ENCODE measurements around the gene SLC39A7. TPM values are rescaled to one million over a fixed set of nuclear protein-coding genes. Genes with fewer than 3 reads are reported as not detected.

Gene SLC39A7
- total and polyA plus RNA-seq, 2 of the 13 experiments (the other 11 are each of a cell fraction or from before 2014, with no cell fraction given) = 142 to 229 TPM

DNA sequence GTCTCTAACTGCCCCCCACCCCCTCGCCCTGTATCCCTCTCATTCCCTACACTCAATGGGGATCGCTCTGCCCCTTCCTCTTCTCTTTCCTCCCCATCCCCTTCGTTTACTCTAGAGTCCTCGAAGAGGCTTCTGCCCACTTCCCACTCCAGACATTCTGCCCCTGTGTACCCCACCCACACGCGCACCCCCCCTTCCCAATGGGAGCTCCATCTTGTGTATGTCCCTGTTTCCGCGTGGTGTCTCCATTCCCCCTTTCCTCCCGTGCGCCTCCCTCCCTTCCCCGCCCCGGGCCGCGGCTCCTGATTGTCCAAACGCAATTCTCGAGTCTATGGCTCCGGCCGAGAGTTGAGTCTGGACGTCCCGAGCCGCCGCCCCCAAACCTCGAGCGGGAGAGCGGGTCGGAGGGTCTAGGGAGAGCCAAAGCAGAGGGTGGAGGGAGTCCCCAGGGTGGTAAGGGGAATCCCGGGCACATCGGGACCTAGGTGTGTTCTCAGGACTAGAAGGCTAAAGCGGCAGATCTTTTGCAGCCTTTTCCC is 7.0 kb downstream of the SLC39A7 start (continued):
- TF ChIP-seq NR3C1 (CRISPR knock-in tag; IDR thresholded peaks at IDR 0.05) (no peak), ZNF672 (CRISPR knock-in tag; IDR thresholded peaks at IDR 0.05) (no peak), ZNF33A (CRISPR knock-in tag; IDR thresholded peaks at IDR 0.05; ENCODE audit: borderline replicate concordance) (0 out of 2 replicates have a peak, but pooled peaks have one; percentile 49), ZNF280B (CRISPR knock-in tag; IDR thresholded peaks at IDR 0.05; ENCODE audit: borderline replicate concordance) (no peak), HNF4G (IDR thresholded peaks at IDR 0.05; ENCODE audit: borderline replicate concordance, low read depth, low read length) (no peak), HNF4G (CRISPR knock-in tag; IDR thresholded peaks at IDR 0.05; ENCODE audit: borderline replicate concordance, low read depth) (0 out of 2 replicates have a peak, but pooled peaks have one; percentile 7), KLF9 (CRISPR knock-in tag; IDR thresholded peaks at IDR 0.05; ENCODE audit: low read depth) (0 out of 2 replicates have a peak, but pooled peaks have one; percentile 24), ZBTB46 (CRISPR knock-in tag; IDR thresholded peaks at IDR 0.05; ENCODE audit: borderline replicate concordance) (no peak), ZNF572 (CRISPR knock-in tag; IDR thresholded peaks at IDR 0.05) (no peak), KLF11 (CRISPR knock-in tag; IDR thresholded peaks at IDR 0.05) (no peak), ZNF230 (CRISPR knock-in tag; IDR thresholded peaks at IDR 0.05) (no peak), ZNF772 (CRISPR knock-in tag; IDR thresholded peaks at IDR 0.05) (peak; percentile 93), ZNF260 (CRISPR knock-in tag; IDR thresholded peaks at IDR 0.05; ENCODE audit: borderline replicate concordance, low read depth) (no peak), ZNF878 (CRISPR knock-in tag; IDR thresholded peaks at IDR 0.05) (no peak), ELF1 (CRISPR knock-in tag; IDR thresholded peaks at IDR 0.05) (no peak), RBFOX2 (IDR thresholded peaks at IDR 0.05; ENCODE audit: low read depth, low read length) (no peak), ZNF546 (CRISPR knock-in tag; conservative IDR thresholded peaks at IDR 0.05) (no peak), AGO2 (optimal IDR thresholded peaks at IDR 0.05; ENCODE audit: low read depth, low read length) (peak; percentile 82), ZNF441 (CRISPR knock-in tag; IDR thresholded peaks at IDR 0.05; ENCODE audit: borderline replicate concordance) (0 out of 2 replicates have a peak, but pooled peaks have one; percentile 5), KDM5A (IDR thresholded peaks at IDR 0.05; ENCODE audit: borderline replicate concordance, low read length) (no peak)
- TF ChIP-seq, protein P1, sequence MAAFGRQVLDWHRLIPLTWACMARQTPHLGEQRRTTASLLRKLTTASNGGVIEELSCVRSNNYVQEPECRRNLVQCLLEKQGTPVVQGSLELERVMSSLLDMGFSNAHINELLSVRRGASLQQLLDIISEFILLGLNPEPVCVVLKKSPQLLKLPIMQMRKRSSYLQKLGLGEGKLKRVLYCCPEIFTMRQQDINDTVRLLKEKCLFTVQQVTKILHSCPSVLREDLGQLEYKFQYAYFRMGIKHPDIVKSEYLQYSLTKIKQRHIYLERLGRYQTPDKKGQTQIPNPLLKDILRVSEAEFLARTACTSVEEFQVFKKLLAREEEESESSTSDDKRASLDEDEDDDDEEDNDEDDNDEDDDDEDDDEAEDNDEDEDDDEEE (CRISPR knock-in tag; IDR thresholded peaks at IDR 0.05) = no peak
- TF ChIP-seq, protein P2, sequence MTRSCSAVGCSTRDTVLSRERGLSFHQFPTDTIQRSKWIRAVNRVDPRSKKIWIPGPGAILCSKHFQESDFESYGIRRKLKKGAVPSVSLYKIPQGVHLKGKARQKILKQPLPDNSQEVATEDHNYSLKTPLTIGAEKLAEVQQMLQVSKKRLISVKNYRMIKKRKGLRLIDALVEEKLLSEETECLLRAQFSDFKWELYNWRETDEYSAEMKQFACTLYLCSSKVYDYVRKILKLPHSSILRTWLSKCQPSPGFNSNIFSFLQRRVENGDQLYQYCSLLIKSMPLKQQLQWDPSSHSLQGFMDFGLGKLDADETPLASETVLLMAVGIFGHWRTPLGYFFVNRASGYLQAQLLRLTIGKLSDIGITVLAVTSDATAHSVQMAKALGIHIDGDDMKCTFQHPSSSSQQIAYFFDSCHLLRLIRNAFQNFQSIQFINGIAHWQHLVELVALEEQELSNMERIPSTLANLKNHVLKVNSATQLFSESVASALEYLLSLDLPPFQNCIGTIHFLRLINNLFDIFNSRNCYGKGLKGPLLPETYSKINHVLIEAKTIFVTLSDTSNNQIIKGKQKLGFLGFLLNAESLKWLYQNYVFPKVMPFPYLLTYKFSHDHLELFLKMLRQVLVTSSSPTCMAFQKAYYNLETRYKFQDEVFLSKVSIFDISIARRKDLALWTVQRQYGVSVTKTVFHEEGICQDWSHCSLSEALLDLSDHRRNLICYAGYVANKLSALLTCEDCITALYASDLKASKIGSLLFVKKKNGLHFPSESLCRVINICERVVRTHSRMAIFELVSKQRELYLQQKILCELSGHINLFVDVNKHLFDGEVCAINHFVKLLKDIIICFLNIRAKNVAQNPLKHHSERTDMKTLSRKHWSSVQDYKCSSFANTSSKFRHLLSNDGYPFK (CRISPR knock-in tag; IDR thresholded peaks at IDR 0.05; ENCODE audit: borderline replicate concordance) = peak; percentile 78; the same call in 1 of the 2 replicates
- TF ChIP-seq, protein P3, sequence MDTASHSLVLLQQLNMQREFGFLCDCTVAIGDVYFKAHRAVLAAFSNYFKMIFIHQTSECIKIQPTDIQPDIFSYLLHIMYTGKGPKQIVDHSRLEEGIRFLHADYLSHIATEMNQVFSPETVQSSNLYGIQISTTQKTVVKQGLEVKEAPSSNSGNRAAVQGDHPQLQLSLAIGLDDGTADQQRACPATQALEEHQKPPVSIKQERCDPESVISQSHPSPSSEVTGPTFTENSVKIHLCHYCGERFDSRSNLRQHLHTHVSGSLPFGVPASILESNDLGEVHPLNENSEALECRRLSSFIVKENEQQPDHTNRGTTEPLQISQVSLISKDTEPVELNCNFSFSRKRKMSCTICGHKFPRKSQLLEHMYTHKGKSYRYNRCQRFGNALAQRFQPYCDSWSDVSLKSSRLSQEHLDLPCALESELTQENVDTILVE (CRISPR knock-in tag; IDR thresholded peaks at IDR 0.05) = no peak
